Measurements from ENCODE around the gene SGF29.
"Not testable (repeated sequence)": the region's sequence is repeated elsewhere in the genome, so short reads cannot be mapped to it uniquely, and the experiment has no call there.

Gene SGF29

DNA sequence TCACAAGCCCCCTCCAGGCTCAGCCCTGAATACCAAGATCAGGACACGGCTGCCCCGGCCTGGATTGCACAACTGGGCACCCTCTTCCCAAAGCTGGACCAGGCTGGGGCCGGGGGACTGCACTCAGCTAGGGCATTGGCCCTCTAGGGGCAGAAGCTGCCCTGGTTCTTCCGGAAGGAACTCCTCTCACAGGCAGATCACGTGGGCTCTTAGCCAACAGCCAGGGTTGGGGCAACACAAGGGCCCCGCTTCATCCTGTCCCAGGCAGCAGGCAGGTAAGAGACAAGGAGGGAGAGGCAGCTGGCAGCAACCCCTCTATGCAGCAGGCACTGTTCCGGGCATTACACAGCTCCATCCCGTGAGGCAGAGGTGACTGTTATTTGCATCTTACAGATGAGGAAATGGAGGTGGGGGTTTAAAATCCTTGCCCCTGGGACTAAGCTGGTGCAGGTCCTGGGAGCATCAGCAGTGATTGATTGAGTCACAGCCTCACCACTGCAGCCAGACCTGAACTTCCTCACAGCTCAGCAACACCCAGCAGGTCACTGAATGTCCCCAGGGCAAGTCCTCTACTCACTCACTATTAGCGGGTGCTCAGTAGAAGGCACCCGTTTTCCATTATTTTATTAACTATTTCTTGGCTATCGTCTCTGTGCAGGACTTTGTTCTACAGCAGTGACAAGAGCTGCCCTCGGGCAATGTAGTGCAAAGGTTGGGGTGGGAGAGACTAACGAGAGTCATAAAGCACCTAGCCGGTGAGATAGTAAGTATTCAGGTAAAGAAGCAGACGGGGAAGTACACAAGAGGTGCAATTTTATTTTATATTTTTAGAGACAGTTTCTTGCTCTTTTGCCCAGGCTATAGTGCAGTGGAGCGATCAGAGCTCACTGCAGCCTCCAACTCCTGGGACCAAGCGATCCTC is 58.9 kb downstream of the SGF29 start:
- not testable (repeated sequence) for DNase-seq (ENCODE audit: low read depth in 2 of 2)

GRCh38 chr16:28613912-28614311 is 60.2 kb downstream of the SGF29 start:
- DNase-seq (ENCODE audit: low read depth in 2 of 2), result not testable (repeated sequence)

GRCh38 chr16:28614561-28614960 is 60.8 kb downstream of the SGF29 start:
- not testable (repeated sequence) for DNase-seq (ENCODE audit: low read depth in 2 of 2)

GRCh38 chr16:28615486-28616223 is 61.9 kb downstream of the SGF29 start:
- DNase-seq (ENCODE audit: low read depth in 2 of 2), result peak in 1 of 2 donors; percentile 13

- DNase-seq (ENCODE audit: low read depth in 2 of 2), result not testable (repeated sequence)
Measured at GRCh38 chr16:28616224-28616577, 62.5 kb downstream of the SGF29 start.

GRCh38 chr16:28616636-28617035 is 62.9 kb downstream of the SGF29 start:
- DNase-seq (ENCODE audit: low read depth in 2 of 2), result no peak

DNA sequence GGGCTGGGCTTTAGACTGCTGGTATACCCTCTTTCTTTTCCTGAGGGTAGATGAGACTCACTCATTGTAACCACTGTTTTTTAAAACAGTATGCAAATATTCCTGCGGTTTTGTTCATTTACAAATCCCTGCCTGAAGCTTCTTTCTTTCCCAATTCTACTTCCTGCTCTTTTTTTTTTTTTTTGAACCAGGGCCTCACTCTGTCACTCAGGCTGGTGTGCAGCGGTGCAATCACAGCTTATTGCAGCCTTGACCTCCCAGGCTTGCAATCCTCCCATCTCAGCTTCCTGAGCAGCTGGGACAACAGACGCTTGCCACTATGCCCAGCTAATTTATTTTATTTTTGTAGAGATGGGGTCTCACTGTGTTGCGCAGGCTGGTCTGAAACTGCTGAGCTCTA is 64.2 kb downstream of the SGF29 start:
- no peak for DNase-seq (ENCODE audit: low read depth in 2 of 2)

DNA sequence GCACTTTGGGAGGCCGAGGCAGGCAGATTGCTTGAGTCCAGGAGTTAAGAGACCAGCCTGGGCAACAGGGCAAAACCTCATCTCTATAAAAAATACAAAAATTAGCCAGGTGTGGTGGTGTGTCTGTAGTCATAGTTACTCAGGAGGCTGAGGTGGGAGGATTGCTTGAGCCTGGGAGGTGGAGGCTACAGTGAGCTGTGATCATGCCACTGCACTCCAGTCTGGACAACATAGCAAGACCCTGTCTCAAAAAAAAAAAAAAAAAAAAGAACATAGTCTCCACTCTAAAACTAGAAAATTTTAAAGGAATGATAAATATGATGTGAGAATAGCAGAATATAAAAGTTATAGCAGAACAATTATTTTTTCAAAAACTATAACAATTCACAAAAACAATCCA is 66.6 kb downstream of the SGF29 start:
- DNase-seq (ENCODE audit: low read depth in 2 of 2), result not testable (repeated sequence)

DNA sequence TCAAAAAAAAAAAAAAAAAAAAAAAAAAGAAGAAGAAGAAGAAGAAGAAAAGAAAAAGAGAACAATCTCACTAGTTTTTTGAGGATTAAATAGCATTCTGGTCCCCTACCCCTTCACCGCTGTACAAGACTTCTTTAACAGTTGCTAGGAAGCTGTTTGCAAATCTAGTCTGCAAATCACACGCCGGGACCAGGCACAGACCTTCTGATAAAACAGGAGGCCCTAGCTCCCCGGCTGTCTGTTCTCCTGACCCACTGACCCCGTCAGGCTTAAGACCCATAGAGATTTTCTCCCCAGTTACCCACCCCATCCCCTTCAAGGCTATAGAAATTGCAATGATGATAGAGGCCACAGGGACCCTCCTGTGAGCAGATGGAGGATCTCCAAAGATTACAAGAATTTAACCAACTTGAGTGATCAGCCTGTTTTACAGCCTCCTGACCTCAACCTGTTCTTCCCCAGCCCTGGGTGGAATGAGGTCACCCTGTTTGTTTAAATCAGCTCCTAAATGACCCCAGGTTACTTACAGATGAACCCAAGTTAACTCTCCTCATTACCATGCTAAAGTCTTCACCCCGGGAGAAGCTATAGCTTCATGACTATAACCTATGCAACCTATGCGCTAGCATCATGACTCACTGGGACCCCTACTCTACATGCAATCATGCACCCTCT is 67.9 kb downstream of the SGF29 start:
- DNase-seq (ENCODE audit: low read depth in 2 of 2), result no peak

DNA sequence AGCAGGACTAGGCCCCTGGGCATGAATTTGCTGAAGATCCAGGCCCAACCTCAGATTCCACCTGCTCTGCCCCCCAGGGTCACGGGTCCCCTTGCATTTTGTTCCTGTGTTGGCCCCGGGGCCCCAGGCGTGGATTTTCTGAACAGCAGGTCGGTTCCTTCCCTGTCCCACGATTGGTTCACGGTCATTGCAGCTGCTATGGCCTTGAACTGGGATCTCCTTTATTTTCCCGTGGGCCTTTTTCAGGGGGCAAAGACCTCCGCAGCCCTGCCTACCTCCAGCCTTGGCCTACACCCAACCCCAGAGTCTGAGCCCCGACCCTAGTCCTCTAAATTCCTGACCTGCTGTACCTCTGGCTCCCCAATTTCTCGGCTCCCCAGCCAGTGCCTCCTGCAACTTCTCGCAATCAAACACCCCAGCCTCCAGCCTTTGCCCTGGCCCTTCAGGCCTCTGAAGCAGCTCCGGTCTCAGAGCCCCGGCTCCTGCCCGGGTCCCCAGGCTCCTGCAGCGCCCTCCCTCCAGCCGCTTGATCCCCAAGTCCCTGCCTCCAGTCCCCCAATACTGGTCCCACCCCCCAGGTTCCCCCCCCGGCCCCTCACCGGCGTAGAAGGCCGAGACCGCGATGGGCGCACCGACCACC is 68.9 kb downstream of the SGF29 start:
- DNase-seq (ENCODE audit: low read depth in 2 of 2), result peak in 1 of 2 donors; percentile 3

DNA sequence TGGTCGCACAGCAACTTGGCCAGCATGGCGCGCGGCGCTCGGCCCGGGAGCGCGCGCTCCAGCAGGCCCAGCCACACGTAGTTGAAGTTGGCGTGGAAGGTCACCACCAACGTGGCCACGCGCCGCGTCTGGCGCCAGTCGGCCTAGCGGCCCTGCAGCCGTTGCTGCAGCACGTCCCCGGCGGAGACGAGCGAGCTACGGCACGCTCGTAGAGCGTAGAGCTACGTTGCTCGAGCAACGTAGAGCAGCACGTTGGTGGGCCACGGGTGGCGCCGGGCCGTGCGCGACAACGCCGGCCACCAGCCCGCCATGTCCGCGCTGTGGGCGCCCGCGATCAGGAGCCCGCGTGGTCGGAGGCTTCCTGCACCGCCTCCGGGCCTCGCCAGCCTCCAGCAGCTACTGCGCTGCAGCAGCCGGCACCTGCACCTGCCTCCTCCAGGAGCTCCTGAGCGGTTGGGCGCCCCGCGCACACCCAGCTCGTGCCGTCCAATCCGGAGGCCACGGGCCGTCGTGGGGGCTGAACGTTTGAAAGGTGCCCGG is 69.5 kb downstream of the SGF29 start:
- peak; percentile 52 to 57 for DNase-seq (ENCODE audit: low read depth in 2 of 2)

DNA sequence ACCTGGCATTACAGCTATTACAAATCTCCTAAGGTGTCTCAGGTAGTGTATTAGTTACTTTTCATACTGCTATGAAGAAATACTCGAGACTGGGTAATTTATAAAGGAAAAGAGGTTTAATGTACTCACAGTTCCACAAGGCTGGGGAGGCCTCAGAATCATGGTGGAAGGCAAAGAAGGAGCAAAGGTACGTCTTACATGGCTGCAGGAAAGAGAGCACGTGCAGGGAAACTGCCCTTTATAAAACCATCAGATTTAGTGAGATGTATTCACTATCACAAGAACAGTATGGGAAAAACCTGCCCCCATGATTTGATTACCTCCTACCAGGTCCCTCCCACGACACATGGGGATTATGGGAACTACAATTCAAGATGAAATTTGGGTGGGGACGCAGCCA is 77.2 kb downstream of the SGF29 start:
- not testable (repeated sequence) for DNase-seq (ENCODE audit: low read depth in 2 of 2)

DNA sequence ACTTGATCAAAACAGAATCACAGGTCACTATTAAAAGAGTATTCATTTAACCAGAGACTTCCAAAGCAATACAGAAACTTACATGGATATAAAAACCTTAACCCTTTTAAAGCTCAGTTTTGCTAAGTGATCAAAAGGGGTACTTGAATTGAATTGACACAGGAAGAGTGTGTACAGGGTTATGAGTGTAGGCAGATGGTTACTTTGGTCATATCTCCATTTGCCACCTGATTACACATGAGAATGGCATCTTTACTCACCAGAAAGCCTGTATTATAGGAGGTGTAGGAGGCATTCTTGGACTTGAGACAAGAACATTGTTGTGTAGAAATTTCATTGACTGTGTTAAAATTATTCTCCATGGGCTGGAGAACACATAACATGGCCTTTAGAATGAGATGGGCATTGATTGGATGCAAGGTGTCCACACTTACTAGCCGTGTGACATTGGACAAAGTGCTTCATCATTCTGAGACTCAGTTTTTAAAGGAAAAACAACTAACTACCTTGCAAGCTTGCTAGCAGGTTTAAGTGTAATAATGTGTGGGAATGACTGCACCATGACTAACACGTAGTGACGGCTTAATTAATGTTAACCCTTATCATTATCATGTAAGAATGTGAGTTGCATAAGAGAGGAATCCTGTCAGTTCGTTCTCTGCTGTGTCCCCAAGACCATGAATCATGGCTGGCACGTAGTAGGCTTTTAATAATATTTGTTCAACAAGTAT is 82.5 kb downstream of the SGF29 start:
- not testable (repeated sequence) for DNase-seq (ENCODE audit: low read depth in 2 of 2)

DNA sequence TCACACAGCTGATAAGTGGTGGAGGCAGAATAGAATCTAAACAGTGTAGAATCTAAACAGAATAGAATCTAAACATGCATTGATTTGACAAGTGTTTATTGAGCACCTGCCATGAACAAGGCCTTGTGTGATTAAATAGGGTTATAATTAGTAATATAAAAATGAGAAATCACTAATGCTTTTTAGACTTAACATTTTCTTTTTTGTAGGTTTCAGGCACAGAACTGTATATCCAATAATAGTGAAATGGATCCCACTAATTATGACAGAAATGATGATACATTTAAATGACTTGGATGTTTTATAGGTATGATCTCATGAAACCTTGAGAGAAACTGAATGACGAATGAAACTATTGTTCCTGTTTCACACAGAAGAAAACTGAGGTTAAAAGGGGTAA is 84.0 kb downstream of the SGF29 start, which contains the start of gene NPIPB8:
Gene NPIPB8 (plus strand): TSS at position 301 of the 400 bp plus-strand sequence. CDS start 296 bp downstream, outside the sequence.
- DNase-seq (ENCODE audit: low read depth in 2 of 2), result not testable (repeated sequence)

- not testable (repeated sequence) for DNase-seq (ENCODE audit: low read depth in 2 of 2)
Measured at GRCh38 chr16:28638359-28638758, 84.6 kb downstream of the SGF29 start.

DNA sequence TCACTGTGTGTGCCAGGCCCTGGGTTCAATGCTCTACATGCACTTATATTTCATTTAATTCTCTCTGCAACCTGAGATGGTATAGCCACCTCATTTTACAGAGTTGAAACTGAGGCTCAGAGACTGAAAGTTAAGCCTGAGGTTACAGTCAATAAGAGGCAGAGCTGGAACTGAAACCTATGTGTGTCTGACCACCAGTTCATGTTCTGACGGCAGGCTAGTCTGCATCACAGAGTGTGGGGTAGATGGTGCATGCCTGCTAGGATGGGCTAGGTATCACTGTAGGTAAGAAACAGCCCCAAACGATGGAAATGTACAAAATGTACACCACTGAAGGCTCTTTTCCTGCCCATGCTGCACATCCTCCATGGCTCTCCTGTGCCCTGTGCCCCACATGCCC is 86.2 kb downstream of the SGF29 start:
- DNase-seq (ENCODE audit: low read depth in 2 of 2), result not testable (repeated sequence)

Measured in stimulated activated CD8-positive, alpha-beta memory T cell treated with anti-CD3 and anti-CD28 coated beads, Interleukin-2, amount 100 ng/mL, for 48 hours (primary cell).